OCI-LY3 (cell line): ENCODE data around the gene WDR93.

Experiments used
- EZH2phosphoT487 ChIP-seq: fragments of 200-600 bp; shearing (Covaris generic); IDR thresholded peaks from 2 replicates; pipeline ENCODE4 v1.6.1; 2018; ENCODE audit warnings: antibody characterized with exemption, mixed run types, low read depth
- TF ChIP-seq, protein P1 (sequence below): fragments of 200-600, 300-600 bp; sonication (generic); IDR thresholded peaks from 2 replicates; pipeline ENCODE4 v1.5.1; 2014; ENCODE audit warnings: antibody characterized with exemption, low read length, low read depth

DNA sequence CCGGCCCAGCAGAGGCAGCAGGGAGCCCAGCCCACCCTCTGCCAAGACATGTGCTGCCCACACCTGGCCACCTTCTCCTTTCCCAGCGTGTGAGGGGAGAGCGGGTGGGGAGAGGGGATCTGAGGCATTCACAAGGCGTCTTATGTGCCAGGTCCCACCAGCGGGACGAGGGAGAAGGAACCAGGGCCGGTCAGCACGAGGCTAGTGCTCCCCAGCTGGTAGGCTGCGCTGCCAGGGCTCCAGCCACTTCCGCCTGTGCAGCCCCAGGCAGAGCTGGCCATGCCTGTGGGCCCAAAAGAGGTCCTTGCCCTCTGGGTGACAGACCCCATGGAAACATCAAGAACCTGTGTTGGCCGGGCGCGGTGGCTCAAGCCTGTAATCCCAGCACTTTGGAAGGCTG is 54.5 kb downstream of the WDR93 start:
- TF ChIP-seq, protein P1, sequence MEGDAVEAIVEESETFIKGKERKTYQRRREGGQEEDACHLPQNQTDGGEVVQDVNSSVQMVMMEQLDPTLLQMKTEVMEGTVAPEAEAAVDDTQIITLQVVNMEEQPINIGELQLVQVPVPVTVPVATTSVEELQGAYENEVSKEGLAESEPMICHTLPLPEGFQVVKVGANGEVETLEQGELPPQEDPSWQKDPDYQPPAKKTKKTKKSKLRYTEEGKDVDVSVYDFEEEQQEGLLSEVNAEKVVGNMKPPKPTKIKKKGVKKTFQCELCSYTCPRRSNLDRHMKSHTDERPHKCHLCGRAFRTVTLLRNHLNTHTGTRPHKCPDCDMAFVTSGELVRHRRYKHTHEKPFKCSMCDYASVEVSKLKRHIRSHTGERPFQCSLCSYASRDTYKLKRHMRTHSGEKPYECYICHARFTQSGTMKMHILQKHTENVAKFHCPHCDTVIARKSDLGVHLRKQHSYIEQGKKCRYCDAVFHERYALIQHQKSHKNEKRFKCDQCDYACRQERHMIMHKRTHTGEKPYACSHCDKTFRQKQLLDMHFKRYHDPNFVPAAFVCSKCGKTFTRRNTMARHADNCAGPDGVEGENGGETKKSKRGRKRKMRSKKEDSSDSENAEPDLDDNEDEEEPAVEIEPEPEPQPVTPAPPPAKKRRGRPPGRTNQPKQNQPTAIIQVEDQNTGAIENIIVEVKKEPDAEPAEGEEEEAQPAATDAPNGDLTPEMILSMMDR, result no peak
- no peak for TF ChIP-seq EZH2phosphoT487
